Stimulated activated CD4-positive, alpha-beta T cell treated with anti-CD3 and anti-CD28 coated beads, Interleukin-12 subunit alpha, Interleukin-12 subunit beta, amount 100 ng/mL, for 48 hours (primary cell): ENCODE data around the gene CEP192.
"Not testable (repeated sequence)": the region's sequence is repeated elsewhere in the genome, so short reads cannot be mapped to it uniquely, and the experiment has no call there.

ENCODE experiments used
- DNase-seq, 3 donors: peaks; one replicate each; pipeline ENCODE4 v3.0.0-alpha.2; 2020; ENCODE audit warnings: low read depth in 2 of 3, low spot score in 1 of 3

Gene CEP192

DNA sequence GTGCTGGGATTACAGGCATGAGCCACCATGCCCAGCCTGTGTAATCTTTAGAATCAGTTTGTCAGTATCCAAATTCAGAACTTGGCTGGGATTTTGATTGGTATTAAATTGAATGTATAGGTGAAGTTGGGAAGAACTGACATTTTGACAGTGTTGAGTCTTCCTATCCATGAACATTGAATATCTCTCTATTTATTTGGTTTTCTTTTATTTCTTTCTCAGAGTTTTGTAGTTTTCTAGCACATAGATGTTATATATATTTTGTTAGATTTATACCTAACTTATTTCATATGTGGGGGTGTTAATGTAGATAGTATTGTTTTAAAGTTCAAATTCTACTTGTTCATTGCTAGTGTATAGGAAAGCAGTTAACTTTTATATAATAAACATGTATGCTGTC lies 31.5 kb downstream of the CEP192 start:
- no peak for DNase-seq

DNA sequence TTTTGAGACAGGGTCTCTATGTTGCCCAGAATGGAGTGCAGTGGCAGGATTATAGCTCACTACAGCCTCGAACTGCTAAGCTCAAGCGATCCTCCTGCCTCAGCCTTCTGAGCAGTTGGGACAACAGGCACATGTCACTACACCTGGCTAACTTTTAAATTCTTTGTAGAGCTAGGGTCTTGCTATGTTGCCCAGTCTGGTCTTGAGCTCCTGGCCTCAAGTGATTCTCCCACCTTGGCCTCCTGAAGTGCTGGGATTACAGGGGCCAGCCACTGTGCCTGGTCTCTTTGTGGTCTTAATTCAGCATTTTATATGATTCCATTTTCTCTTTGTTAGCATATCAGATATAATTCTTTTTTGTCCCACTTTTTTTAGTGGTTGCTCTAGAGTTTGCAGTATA lies 34.1 kb downstream of the CEP192 start:
- no peak for DNase-seq

DNA sequence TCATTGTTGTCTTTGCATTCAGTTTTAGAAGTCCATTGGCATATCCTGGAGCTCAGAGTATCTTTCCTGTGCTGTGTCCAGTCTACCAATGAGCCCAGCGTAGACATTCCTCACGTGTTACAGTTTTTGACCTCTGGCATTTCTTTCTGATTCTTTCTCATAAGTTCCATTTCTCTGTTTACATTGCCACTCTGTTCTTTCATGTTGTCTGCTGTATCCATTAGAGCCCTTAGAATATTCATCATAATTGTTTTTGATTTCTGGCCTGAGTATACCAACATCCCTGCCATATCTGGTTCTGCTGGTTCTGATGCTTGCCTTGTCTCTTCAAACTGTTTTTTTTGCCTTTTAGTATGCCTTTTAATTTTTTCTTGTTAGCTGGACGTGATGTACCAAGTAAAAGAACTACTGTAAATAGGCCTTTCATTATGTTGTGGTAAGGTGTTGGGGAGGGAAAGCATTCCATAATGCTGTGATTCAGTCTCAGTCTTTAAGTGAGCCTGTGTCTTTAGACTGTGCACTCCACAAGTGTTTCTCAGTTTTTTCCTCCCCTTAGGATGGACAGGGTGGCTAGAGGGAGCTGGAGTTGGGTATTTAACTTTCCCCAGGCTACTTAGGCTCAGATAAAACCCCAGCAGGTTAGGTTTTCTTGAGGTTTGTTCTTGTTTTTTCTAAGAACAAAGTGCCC lies 35.6 kb downstream of the CEP192 start:
- DNase-seq, result no peak

DNA sequence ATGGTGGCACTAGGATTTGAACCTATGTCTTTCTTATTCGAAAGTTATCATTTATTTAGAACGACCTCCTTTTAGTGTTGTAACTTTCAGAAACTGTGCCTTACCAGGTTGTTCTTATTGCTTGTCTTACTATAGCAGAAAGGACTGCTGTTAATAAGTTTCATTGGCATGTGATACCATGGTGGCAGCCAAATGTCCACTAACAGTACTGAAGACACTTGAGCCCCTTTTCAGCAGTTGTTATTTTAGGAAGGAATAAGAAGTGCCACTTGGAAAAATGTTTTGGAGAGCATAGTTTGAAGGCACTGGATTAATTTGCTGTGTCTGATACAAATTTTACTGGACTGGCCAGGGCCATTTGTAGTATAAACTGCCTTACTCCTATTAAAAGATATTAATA lies 37.7 kb downstream of the CEP192 start:
- DNase-seq, result no peak

DNA sequence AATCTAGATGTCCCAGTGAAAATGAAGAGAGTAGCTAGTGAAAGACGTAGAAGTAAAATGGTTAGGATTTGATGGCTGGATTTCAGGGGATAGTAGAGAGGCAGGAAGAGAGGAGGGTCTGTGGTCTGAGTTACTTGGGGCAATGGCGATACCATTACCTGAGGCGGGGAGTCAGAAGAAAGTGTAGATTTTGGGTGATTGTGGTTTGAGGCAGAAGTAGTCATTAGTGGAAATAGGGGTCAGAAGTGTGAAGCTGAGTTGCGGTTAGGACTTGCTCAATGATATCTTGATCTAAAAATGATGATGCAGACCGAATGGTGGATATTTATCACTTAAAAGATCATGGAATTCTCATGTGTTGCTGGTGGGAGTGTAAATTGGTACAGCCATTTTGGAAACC lies 41.0 kb downstream of the CEP192 start:
- DNase-seq, result no peak

DNA sequence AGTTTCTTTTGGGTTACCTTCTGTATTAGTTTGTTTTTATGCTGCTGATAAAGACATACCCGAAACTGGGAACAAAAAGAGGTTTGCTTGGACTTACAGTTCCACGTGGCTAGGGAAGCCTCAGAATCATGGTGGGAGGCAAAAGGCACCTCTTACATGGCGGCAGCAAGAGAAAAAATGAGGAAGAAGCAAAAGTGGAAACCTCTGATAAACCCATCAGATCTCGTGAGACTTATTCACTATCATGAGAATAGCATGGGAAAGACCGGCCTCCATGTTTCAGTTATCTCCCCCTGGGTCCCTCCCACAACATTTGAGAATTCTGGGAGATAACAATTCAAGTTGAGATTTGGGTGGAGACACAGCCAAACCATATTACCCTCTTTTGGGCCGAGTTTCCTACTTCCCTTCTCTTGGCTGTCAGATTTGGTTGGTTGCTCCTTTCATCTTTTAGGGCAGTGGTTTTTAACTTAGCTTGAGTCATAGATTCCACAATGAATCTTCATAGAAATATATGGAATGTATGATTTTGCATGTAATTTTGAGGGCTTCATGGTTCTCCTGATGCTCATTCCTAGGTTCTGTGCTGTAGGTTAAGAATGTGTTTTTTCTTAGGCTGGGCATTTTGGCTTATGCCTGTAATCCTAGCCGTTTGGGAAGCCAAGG lies 44.2 kb downstream of the CEP192 start:
- no peak for DNase-seq

DNA sequence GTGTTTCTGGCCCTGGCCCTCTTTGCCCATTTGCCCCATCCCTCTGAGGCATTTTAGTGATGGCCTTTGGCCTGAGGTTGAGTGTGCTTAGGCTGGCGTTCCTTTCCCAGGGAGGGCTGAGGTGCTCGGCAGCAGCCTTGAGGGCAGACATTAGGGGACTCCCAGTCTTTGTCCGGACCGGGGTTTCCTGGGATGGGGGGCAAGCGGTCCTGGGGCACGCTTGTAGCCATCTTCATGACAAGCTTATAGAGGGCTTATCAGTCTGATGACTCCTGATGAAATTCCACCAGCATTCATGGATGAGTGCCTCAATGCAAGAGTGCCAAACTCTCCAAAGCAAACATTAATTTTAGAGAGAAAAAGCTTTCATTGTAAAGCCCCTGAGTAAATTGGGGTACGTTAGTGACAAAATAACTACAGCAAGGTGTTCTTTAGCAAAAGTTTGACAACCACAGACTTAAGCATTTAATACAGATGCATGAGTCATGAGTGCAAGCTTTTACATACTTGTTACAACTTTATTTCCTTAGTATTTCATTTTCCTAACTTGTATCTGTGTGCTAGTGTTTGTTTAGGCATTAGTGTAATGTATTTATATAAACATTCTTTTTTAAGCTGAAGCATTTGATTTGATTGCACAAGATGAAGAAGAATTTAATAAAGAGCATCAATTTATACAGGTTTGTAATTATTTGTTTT lies 45.6 kb downstream of the CEP192 start:
- DNase-seq, result no peak

DNA sequence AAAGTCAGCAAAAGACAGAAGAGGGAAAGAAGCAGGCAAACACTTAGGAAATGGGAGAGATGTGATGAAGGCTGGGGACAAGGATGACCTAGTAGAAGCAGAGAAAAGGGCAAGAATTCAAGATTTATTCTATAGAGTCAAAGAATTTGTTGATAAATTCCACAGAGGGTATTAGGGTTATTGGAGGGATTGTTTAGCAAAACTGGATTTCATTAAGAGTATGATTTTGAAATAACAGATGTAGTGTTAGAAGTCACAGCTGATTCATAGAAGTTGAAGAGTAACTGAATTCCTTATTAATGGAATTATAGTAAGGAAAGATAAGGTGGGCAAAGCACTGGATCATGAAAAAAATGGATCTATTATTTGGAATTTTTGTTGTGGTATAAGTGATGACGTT lies 48.6 kb downstream of the CEP192 start:
- DNase-seq, result no peak

DNA sequence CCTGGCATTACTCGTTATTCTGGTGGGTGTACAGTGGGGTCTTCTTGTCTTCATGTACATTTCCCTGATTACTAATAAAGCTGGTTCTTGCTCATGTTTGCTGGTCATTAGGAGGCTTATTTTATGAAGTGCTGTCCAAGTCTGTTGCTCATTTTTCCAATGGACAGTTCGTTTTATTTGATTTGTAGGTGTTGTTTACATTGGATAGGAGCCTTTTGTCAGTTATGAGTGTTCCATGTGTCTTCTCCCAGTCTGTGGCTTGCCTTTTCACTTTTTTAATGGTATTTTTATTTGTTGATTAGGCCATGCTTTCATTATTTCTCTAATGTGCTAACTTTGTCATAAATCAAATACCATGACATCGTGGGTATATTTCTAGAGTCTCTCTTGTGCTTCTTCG lies 51.9 kb downstream of the CEP192 start:
- no peak for DNase-seq

DNA sequence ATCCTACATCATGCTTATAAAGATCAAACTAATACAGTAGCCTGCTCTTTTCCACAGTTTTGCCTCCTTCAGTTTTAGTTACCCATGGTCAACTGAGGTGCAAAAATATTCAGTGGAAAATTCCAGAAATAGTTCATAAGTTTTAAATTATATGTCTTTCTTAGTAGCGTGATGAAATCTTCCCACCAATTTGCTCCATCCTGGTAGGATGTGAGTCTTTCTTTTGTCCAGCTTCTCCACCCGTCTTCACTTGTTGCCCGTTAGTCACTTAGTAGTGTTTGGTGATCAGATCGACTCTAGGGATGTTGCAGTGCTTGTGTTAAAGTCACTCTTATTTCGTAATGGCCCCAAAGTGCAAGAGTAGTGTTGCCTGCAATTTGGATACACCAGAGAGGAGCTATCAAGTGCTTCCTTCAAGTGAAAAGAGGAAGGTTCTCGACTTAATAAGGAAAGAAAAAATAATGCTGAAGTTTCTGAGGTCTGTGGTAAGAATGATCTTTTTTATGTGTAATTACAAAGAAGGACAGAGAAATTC lies 57.0 kb downstream of the CEP192 start:
- DNase-seq, result no peak

DNA sequence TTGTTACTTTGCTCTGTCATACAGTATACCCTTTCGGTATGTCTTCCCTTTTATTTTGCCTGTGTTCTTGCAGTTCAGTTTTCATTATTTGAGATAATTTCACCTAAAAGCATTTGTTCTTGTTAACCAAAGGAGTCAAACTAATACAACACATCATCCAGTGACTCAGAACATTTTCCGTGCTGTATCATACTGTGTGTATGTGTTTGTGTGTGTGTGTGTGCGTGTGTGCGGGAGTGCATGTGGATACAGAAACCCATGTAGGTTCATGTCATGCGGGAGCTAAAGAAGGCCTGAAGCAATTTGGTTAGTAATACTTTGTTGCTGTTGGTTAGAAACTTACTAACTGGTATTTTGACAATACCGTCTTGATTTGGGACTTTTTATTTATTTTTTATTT lies 60.0 kb downstream of the CEP192 start:
- DNase-seq, result peak in 1 of 3 donors; percentile 24

DNA sequence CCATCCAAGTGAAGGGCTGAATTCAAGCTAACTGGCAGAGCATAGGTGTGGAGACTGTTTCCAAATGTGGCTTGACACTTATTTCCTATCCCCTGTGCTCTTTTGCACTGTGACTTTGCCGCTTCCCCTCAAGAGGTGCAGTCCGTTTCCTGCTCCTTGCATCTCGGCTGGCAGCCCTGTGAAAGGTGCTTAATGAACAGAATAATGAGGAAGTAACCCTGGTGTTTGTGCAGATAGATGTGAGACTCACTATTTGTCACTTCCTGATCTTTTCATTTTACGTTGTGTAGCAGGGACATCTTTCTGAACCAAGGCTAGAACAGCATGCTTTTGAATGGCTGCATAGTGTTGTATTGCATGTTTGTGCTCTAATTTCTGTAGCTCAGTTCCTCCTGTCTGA lies 60.8 kb downstream of the CEP192 start:
- DNase-seq, result no peak

DNA sequence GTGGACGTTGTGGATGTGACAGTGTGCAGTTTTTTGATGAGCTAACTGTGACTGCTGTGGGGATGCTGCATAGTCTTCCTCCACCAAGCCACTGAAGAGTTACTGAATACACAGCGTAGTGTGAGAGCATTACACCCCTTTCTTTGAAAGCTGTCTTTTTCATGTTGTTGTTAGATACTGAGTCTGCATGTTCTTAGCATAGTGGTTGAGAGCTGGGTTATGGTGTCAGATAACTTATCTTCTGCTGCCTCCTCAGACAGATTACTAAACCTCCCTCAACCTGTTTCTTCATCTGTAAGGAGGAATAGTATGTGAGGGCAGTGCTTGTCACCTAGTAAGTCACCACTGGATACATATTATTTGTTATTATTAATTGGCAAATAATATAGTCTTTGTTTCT lies 63.2 kb downstream of the CEP192 start:
- DNase-seq, result no peak

DNA sequence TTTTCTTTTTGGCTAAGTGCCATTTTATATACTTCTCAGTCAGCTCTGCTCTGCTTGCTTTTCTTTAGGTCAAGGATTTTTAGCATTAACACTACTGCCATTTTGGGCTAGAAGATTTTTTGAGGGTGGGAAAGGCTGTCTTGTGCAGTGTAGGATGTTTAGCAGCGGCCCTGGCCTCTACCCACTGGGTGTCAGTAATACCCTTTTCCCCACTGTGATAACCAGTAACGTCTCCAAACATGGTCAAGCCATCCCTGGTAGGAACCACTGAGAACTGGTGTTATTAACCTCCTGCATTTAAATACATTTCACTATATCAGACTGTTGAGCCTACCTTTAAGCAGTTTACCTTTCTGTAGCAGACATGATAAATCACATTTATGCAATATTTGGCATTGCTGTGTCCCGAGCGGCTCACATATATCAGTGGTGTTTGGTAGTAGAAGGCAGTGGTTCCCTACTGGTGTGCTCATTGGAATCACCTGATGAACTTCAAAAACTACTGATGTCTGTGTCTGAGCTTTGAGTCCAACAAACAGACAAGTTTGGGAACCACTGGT lies 70.5 kb downstream of the CEP192 start:
- no peak for DNase-seq

DNA sequence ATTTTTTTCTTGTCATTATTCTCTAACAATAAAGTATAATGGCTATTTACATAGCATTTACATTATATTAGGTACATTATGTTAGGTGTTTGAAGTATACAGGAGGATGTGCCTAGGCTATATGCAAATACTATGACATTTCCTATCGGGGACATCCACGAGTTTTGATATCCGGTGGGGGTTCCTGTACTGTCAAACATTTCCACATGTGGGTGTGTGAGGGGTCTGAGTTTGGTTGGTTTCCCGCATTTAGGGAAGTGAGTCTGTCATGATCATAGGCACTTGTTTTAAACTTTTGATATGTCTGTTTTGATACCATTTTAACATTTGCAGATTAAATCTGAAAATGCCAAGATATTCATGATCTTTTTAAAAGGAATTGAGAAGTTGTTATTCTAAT lies 76.0 kb downstream of the CEP192 start:
- no peak for DNase-seq

DNA sequence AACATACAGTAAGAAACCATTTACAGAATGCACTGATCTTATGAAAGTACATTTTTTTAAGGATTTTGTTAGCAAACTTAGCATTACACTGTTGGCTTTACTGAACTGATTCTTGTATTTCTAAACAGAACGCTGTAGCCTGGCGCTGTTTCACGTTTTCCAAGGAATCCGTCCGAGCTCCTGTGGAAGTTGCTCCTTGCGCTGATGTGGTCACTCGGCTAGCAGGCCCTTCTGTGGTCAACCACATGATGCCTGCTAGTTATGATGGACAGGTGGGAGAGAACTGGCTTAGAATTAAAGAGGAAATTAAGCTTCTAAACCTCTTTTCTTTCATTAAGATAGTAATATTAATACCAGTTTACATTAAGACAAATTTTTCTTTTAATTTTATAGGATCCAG lies 76.8 kb downstream of the CEP192 start:
- DNase-seq, result no peak

DNA sequence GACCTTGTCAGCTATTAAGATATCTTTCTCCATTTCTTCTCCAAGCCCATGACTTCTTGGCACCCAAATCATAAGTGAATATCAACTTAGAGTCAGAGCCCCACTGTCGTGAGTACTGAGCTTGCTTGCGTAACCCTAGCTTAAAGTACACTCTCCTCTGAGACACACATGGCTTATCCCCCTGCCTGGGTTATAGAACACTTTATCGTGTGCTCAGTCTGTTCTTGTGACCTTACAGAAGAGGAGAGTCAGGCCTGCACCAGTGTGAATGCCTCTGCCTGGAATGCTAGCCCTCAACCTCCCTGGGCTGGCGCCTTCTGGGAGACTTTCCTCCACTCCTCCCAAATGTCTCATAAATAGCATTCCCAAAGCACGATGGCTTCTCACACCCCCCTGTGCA lies 79.3 kb downstream of the CEP192 start:
- no peak for DNase-seq

DNA sequence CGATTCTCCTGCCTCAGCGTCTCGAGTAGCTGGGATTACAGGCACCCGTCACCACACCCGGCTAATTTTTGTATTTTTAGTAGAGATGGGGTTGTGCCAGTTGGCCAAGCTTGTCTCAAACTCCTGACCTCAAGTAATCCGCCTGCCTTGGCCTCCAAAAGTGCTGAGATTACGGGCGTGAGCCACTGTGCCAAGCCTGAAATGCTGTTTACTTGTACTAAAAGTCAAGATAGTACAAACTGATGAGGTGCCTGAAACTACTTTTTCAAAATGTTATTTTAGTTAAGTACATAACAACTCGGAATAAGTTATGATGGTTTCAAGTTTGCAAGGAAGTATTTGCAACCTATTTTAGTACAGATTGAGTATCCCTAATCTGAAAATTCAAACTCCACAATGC lies 85.7 kb downstream of the CEP192 start:
- no peak for DNase-seq

DNA sequence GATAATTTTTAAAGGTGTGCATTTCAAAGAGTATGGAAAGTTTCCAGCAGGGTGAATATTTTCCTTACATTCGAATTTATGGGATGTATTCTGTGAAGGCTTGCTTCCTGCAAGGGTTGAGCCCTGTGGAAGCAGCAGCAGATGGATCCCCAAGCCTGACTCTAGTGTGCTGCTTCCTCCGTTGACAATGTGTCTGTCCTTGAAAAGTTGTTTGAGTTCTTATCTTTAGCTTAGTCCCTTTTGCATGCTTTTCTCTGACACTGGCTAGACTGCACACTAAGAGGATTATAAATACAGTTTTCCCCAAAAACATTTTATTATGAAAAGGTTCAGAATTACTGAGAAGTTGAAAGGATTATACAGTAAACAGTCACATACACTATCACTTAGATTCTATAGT lies 86.3 kb downstream of the CEP192 start:
- no peak for DNase-seq

DNA sequence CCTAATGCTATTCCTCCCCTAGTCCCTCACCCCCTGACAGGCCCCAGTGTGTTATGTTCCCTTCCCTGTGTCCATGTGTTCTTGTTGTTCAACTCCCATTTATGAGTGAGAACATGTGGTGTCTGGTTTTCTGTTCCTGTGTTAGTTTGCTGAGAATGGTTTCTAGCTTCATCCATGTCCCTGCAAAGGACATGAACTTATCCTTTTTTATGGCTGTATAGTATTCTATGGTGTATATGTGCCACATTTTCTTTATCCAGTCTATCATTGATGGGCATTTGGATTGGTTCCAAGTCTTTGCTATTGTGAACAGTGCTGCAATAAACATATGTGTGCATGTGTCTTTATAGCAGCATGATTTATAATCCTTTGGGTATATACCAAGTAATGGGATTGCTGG lies 86.9 kb downstream of the CEP192 start:
- not testable (repeated sequence) for DNase-seq

DNA sequence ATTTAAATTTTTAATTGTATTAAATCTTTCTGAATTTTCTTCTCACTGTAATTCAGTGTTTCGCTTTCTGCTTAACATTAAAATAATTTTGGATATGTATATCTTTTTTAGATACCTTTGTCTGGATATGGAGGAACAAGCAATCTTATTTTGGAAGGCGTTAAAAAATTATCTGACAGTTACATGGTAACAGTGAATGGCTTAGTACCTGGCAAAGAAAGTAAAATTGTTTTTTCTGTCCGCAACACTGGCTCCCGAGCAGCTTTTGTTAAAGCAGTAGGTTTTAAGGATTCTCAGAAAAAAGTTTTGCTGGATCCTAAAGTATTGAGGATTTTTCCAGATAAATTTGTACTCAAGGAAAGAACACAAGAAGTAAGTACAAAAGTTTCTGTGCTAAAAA lies 95.7 kb downstream of the CEP192 start:
- no peak for DNase-seq

DNA sequence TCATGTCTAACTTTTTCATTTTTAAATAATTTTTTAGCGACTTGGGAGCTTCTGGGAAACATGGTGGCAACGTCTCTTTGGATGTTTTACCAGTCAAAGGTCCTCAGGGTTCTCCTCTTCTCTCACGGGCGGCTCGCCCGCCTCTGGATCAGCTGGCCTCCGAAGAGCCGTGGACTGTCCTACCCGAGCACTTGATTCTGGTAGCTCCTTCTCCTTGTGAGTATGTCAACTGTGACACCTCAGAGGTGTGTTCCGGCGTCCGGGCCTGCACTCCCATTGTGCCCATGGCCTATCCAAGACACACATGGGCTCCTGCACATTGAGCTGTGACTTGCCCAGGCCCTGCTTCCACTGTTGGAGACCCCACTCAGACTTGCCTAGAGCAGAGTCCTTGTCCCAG lies 104.3 kb downstream of the CEP192 start:
- no peak for DNase-seq
